Measurements from ENCODE around the gene MAPK10.

DNA sequence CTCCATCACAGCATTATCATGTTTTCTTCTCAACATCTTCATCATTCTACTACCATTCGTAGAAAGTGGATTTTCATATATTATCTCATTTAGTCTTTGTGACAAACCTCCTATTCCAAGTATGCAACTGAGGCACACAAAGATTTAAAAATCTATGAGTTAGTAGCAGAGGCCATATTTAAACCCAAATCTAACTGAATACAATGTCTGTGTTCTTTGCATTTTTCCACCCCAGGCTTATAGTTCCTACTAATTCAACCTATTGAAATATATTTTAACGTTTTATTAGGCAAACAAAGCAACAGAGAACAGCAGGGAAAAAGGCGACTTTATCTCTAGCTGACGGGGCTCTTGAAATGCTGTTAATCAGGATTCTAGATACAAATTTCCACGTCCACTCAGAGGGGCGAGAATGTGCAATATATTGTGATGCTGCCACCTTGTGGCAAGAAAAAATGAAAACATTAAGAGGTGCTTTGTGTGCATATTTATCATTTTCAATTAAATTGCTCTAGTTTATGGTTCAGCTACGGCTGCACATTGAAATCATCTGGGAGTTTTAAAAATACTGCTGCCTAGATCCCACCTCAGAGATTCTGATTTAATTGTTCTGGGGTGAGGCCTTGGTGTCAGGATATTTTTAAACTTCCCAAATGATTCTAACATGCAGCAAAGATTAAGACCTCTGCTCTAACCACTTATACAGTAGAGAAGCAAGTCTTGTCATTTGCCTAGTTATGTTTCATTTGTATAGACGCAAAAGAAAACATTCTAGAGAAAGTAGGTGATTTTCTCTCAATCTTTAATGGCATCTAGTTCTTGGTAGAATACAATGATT is 315.9 kb downstream of the MAPK10 start:
- TF ChIP-seq, protein P1, sequence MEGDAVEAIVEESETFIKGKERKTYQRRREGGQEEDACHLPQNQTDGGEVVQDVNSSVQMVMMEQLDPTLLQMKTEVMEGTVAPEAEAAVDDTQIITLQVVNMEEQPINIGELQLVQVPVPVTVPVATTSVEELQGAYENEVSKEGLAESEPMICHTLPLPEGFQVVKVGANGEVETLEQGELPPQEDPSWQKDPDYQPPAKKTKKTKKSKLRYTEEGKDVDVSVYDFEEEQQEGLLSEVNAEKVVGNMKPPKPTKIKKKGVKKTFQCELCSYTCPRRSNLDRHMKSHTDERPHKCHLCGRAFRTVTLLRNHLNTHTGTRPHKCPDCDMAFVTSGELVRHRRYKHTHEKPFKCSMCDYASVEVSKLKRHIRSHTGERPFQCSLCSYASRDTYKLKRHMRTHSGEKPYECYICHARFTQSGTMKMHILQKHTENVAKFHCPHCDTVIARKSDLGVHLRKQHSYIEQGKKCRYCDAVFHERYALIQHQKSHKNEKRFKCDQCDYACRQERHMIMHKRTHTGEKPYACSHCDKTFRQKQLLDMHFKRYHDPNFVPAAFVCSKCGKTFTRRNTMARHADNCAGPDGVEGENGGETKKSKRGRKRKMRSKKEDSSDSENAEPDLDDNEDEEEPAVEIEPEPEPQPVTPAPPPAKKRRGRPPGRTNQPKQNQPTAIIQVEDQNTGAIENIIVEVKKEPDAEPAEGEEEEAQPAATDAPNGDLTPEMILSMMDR (IDR thresholded peaks at IDR 0.05; ENCODE audit: low read depth, low read length, poor library complexity, severe bottlenecking): peak; percentile 72
- no peak for TF ChIP-seq EZH2phosphoT487 (IDR thresholded peaks at IDR 0.05; ENCODE audit: borderline replicate concordance, low read length)
